Mammary epithelial cell (primary cell): Measurements from ENCODE around the gene KLHL28.

ENCODE experiments used
- CTCF ChIP-seq, 2 donors: IDR thresholded peaks in 1 of 2; conservative IDR thresholded peaks in 1 of 2; 2 replicates each; pipeline ENCODE4 v1.5.1; 2011 to 2012; ENCODE audit warnings: inconsistent platforms in 2 of 2, low read length in 2 of 2, mild to moderate bottlenecking in 2 of 2, control low read depth in 1 of 2, low read depth in 1 of 2; ENCODE audit not compliant: insufficient read depth in 1 of 2; ENCODE audit errors: extremely low read depth in 1 of 2
- EZH2 ChIP-seq: IDR thresholded peaks from 2 replicates; pipeline ENCODE4 v1.6.1; 2012; ENCODE audit warnings: low read length, inconsistent platforms, borderline replicate concordance

- TF ChIP-seq CTCF (conservative IDR thresholded peaks at IDR 0.05 in 1 of 2, IDR thresholded peaks at IDR 0.05 in 1 of 2; ENCODE audit: extremely low read depth in 1 of 2, insufficient read depth in 1 of 2, low read depth in 1 of 2, low read length in 2 of 2) (no peak), EZH2 (no peak)
These were observed 1.6 kb downstream of the KLHL28 start for GRCh38 chr14:44960146-44960545.
